ENCODE results near the gene TMEM207.

TMEM207 gene

DNA sequence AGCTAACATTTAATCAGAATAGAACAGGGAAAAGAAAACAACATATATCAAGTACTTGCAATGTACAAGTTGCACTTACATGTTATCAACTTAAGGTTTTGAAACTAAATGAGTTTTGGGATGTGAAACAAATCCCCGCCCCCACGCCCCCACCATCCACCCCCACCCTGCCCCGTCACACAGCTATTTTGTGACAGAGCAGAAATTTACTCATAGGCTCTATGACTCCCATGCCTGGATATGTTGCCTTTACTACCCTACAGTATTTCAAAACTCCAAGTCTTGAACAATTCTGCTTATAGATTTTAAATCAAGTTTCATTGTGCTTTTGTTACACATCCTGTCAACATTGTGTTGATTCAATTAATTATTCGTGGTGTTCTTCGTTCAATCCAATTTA is 46.1 kb upstream of the TMEM207 start:
- Histone ChIP-seq H3K4me3 (ENCODE audit: low read depth, low read length) (no peak overlapping the region), H3K4me2 (ENCODE audit: low read length) (no peak overlapping the region), H3K27me3 (ENCODE audit: control insufficient read depth, insufficient read depth, low read length) (no peaks in the 10 kb centered on the region), H2AFZ (no peak overlapping the region), H3K4me1 (no peaks in the 10 kb centered on the region), H3K36me3 (ENCODE audit: control insufficient read depth, insufficient read depth, low read length) (no peaks in the 10 kb centered on the region), H3K79me2 (no peaks in the 10 kb centered on the region), H3K9me3 (ENCODE audit: control insufficient read depth, low read length) (no peaks in the 10 kb centered on the region), H3K9ac (no peak overlapping the region), H3K27ac (no peak overlapping the region)
- TF ChIP-seq, protein P1, sequence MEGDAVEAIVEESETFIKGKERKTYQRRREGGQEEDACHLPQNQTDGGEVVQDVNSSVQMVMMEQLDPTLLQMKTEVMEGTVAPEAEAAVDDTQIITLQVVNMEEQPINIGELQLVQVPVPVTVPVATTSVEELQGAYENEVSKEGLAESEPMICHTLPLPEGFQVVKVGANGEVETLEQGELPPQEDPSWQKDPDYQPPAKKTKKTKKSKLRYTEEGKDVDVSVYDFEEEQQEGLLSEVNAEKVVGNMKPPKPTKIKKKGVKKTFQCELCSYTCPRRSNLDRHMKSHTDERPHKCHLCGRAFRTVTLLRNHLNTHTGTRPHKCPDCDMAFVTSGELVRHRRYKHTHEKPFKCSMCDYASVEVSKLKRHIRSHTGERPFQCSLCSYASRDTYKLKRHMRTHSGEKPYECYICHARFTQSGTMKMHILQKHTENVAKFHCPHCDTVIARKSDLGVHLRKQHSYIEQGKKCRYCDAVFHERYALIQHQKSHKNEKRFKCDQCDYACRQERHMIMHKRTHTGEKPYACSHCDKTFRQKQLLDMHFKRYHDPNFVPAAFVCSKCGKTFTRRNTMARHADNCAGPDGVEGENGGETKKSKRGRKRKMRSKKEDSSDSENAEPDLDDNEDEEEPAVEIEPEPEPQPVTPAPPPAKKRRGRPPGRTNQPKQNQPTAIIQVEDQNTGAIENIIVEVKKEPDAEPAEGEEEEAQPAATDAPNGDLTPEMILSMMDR (IDR thresholded peaks at IDR 0.05), result no peak

DNA sequence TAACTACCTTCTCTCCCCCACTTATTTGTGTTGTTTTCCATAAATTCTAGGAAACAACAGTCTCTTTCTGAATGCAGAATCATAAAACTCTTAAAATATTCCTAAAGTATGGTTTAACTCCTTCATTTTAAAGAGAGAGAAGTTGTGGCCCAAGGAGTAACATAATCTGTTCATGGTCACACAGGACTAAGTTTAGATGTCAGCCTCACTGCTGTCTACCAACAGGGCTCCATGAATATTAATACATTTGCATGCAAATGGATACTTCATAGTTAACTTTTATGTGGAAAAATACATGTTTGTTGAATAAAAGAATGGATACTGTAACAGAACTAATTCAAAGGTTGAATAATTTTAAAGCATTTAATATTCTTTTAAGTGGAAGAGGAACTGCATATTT is 45.7 kb upstream of the TMEM207 start:
- no peak overlapping the region for H3K4me3 ChIP-seq (ENCODE audit: low read depth, low read length)
- no peaks in the 10 kb centered on the region for H3K27me3 ChIP-seq (ENCODE audit: control insufficient read depth, insufficient read depth, low read length)
- no peak overlapping the region for H3K9ac ChIP-seq
- no peak overlapping the region for H2AFZ ChIP-seq
- no peaks in the 10 kb centered on the region for H3K79me2 ChIP-seq
- no peaks in the 10 kb centered on the region for H3K9me3 ChIP-seq (ENCODE audit: control insufficient read depth, low read length)
- H3K27ac ChIP-seq, result no peak overlapping the region
- no peak overlapping the region for H3K4me2 ChIP-seq (ENCODE audit: low read length)
- no peaks in the 10 kb centered on the region for H3K4me1 ChIP-seq
- no peaks in the 10 kb centered on the region for H3K36me3 ChIP-seq (ENCODE audit: control insufficient read depth, insufficient read depth, low read length)
- TF ChIP-seq, protein P1 (IDR thresholded peaks at IDR 0.05), result no peak

DNA sequence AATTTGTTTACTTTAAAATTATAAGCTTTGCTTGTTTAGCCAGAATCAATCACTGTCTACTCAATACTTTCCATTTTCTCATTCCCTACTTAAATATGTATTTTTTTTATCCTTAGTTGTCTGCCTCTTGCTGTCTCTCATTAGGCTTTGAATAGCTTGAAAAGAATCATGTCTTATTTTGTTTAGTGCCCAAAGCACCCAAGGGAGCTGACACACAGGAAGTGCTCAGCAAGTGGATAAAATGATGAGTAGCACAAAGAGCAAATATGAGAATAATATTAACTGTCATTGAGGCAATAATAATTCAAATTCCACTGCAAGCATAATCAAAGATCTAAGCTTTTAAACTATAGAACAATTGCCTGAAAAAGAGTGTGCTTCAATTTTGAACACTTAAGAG is 45.2 kb upstream of the TMEM207 start:
- Histone ChIP-seq H3K4me1 (no peaks in the 10 kb centered on the region), H3K79me2 (no peaks in the 10 kb centered on the region), H3K27ac (no peak overlapping the region), H3K27me3 (ENCODE audit: control insufficient read depth, insufficient read depth, low read length) (no peaks in the 10 kb centered on the region), H2AFZ (no peak overlapping the region), H3K9me3 (ENCODE audit: control insufficient read depth, low read length) (no peaks in the 10 kb centered on the region), H3K36me3 (ENCODE audit: control insufficient read depth, insufficient read depth, low read length) (no peaks in the 10 kb centered on the region), H3K4me2 (ENCODE audit: low read length) (no peak overlapping the region), H3K4me3 (ENCODE audit: low read depth, low read length) (no peak overlapping the region), H3K9ac (no peak overlapping the region)
- TF ChIP-seq, protein P1 (IDR thresholded peaks at IDR 0.05), result no peak

DNA sequence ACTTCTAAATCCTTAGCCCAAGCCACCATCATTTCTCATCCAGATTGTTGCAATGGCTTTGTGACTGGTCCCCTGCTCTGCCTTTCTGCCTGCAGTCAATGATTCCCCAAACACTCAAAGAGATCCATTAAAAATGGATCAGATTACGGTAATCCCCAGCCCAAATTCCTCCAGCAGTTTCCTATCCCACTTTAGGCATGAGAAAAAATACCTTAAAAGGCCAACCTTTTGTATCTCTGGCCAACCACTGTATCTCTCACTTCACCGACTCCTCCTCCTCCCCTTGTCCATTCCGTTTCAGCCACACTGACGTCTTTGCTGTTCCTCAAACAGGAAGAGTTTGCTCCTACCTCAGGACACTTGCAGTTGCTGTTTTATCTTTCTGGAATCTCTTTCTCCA is 43.3 kb upstream of the TMEM207 start:
- Histone ChIP-seq H3K27ac (no peak overlapping the region), H3K4me3 (ENCODE audit: low read depth, low read length) (no peak overlapping the region), H3K9ac (no peak overlapping the region), H3K4me1 (no peaks in the 10 kb centered on the region), H3K79me2 (no peaks in the 10 kb centered on the region), H3K4me2 (ENCODE audit: low read length) (no peak overlapping the region), H3K27me3 (ENCODE audit: control insufficient read depth, insufficient read depth, low read length) (no peaks in the 10 kb centered on the region), H2AFZ (no peak overlapping the region), H3K9me3 (ENCODE audit: control insufficient read depth, low read length) (no peaks in the 10 kb centered on the region), H3K36me3 (ENCODE audit: control insufficient read depth, insufficient read depth, low read length) (no peaks in the 10 kb centered on the region)
- TF ChIP-seq, protein P1 (IDR thresholded peaks at IDR 0.05), result no peak

DNA sequence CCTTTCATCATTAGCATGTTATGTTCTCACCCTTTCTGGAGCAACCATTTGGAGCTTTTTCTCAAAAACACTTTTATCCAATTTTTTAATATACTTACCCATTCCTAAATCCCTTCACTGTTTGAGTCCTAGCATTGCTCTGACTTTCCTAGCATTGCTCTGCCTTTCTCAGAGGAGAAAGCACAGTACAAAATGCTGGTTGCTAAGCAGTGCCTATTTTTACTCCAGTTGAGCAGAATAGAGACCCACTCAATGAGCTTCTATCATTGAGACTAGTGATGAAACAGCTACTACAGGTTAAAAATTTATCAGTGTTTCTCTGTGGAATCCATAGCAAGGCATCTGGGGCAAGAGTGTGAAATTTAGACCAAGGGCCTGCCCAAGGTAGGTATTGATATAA is 42.4 kb upstream of the TMEM207 start:
- H2AFZ ChIP-seq, result no peak overlapping the region
- TF ChIP-seq, protein P1 (IDR thresholded peaks at IDR 0.05), result no peak
- H3K4me2 ChIP-seq (ENCODE audit: low read length), result no peak overlapping the region
- H3K36me3 ChIP-seq (ENCODE audit: control insufficient read depth, insufficient read depth, low read length), result no peaks in the 10 kb centered on the region
- H3K4me1 ChIP-seq, result no peaks in the 10 kb centered on the region
- H3K9ac ChIP-seq, result no peak overlapping the region
- H3K79me2 ChIP-seq, result no peaks in the 10 kb centered on the region
- H3K4me3 ChIP-seq (ENCODE audit: low read depth, low read length), result no peak overlapping the region
- no peaks in the 10 kb centered on the region for H3K27me3 ChIP-seq (ENCODE audit: control insufficient read depth, insufficient read depth, low read length)
- no peaks in the 10 kb centered on the region for H3K9me3 ChIP-seq (ENCODE audit: control insufficient read depth, low read length)
- no peak overlapping the region for H3K27ac ChIP-seq
